Measurements from ENCODE around the gene TBC1D3B. TPM values are rescaled to one million over a fixed set of nuclear protein-coding genes. Genes with fewer than 3 reads are reported as not detected.
"Not testable (repeated sequence)": the region's sequence is repeated elsewhere in the genome, so short reads cannot be mapped to it uniquely, and the experiment has no call there.

TBC1D3B gene
- total RNA-seq, 1 donor from 2014 or later, result 13.6 TPM

- no peak for DNase-seq (ENCODE audit: low spot score)
Measured at GRCh38 chr17:36129616-36130015, 46.8 kb downstream of the TBC1D3B start.

DNA sequence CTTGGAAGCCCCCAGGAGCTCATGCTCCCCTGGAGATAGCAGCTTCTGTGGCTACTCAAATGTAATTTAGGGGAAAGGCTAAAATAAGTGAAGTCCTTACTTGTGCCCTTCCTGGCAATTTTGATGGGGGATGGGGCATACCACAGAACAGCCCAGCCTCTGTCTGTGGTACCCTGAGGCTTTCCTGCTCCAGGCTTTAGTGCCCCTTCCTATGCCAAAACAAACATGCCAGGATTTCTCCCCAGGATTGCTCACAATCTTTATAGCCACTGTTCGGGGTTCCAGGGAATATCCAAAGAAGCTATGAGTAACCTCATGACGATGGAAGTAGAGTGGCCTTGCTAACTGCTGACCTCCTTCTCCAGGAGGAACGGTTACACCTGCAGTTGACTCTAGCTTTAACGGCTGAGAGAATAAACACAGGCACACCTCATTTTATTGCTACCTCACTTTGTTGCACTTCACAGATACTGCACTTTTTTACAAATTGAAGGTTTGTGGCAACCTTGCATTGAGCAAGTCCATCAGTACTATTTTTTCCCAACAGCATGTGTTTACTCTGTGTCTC lies 47.9 kb downstream of the TBC1D3B start:
- DNase-seq (ENCODE audit: low spot score), result no peak

DNA sequence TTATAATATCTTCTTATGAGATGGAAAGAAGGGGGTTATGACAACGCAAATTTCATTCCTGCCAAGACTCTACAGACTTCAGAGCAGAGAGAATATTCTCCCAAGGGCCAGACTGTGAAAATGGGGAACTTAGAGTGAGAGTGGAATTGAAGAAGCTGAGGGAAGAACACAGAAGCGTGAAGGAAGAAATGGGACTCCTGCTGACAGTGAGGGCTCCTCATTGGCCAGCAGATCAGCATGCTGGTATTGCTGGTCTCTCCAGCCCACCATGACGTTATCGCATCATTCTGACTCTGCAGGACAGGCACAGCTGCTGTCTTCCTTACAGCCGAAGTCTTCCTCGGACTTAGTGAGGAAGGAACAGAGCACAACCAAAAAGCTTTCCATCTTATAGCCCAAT lies 48.5 kb downstream of the TBC1D3B start:
- DNase-seq (ENCODE audit: low spot score), result no peak

DNA sequence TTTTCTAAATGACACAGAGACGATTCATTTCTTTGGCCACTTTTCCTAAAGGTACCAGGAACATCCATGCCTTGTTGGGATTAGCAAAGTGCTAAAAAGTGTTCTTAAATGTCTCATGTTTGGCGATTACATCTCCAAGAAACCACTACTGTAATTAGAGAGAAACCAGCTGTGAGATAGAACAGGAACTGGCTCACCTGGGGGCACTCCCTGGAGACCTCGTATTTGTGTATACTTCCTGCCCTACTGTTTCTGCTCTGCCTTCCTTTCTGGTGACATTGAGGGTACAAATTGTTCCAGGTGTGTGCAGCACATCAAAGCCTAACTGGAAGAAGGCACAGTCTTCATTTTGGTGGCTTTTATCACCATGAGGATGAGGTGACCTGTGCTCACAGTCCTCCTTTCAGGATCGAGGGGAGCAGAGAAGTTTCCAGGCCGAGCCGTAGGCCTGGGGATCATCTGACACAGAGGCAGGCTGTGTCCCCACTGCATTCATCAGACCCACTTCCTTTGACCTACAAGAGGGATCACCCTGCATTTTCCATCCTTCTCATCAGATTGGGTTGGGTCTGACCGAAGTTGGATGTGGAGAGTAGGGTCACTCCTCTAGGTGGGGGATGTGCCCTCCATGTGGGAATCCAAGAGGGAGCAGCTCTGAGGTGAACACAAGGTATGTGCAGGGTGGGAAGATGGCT lies 49.1 kb downstream of the TBC1D3B start:
- no peak for DNase-seq (ENCODE audit: low spot score)

GRCh38 chr17:36124879-36125824 lies 51.3 kb downstream of the TBC1D3B start:
- DNase-seq (ENCODE audit: low spot score), result no peak

DNA sequence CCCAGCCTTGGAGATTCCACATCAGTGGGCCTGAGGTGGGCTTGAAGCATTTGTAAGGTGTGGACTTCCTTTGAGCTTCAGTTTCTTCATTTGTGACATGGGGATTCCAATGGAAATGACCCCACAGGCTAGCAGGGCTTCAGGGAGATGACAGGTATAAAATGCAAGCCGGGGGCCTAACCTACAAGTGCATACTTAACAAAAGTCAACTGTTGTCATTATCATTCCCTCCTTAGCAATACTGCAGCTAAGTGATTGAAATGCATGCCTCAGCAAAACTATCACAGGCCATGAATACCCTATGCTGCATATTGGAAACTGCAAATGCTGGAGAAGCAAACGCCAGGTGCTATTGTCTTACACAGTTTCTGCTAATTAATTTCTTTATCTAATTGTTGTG lies 53.0 kb downstream of the TBC1D3B start:
- DNase-seq (ENCODE audit: low spot score), result no peak

- not testable (repeated sequence) for DNase-seq (ENCODE audit: low spot score)
Measured at GRCh38 chr17:36121099-36121498, 55.3 kb downstream of the TBC1D3B start.

DNA sequence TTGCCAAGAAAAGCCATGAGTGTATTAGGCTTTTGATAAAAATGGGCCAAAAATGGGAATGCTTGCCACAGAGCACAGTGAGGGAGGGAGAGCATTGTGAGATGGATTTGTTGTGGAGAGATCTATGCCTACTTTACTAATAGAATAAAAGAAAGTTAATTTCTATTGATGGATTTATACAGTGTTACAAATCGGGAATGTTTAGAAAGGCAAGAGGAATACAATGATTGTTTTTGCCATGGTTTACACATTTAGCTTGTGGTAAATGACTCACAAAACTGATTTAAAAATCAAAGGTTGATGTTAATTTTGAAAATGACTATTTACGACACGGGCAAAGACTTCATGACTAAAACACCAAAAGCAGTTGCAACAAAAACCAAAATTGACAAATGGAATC lies 56.2 kb downstream of the TBC1D3B start:
- no peak for DNase-seq (ENCODE audit: low spot score)

GRCh38 chr17:36118477-36119353 lies 57.7 kb downstream of the TBC1D3B start:
- DNase-seq (ENCODE audit: low spot score), result no peak

- DNase-seq (ENCODE audit: low spot score), result no peak
Measured at GRCh38 chr17:36117505-36118382, 58.7 kb downstream of the TBC1D3B start.

Other genes with a start within 250 kb of the TBC1D3B start
- 1.1 TPM for gene RDM1, start 245.9 kb downstream of the TBC1D3B start, total RNA-seq
- not detected for gene LYZL6, start 232.9 kb downstream of the TBC1D3B start, total RNA-seq
- gene CCL16, start 195.1 kb downstream of the TBC1D3B start, total RNA-seq, result 1.6 TPM
- 46.9 TPM for gene CCL14, start 189.9 kb downstream of the TBC1D3B start, total RNA-seq
- gene CCL15, start 175.1 kb downstream of the TBC1D3B start, total RNA-seq, result 37.7 TPM
- 6.3 TPM for gene CCL23, start 158.7 kb downstream of the TBC1D3B start, total RNA-seq
- 11.1 TPM for gene CCL18, start 112.4 kb downstream of the TBC1D3B start, total RNA-seq
- gene CCL3, start 86.5 kb downstream of the TBC1D3B start, total RNA-seq, result 0.78 TPM
- gene CCL4, start 72.8 kb downstream of the TBC1D3B start, total RNA-seq, result 6.1 TPM
- gene CCL3L1, start 20.1 kb upstream of the TBC1D3B start, total RNA-seq, result not detected
- 0.81 TPM for gene CCL4L2, start 34.4 kb upstream of the TBC1D3B start, total RNA-seq
- gene TBC1D3I, start 87.9 kb upstream of the TBC1D3B start, total RNA-seq, result 2.1 TPM
- gene TBC1D3G, start 147.2 kb upstream of the TBC1D3B start, total RNA-seq, result not detected
- gene TBC1D3H, start 211.8 kb upstream of the TBC1D3B start, total RNA-seq, result not detected